PC-9 (cell line): ENCODE measurements around the gene SNX27. TPM values are rescaled to one million over a fixed set of nuclear protein-coding genes. Genes with fewer than 3 reads are reported as not detected.

ENCODE experiments used
- BruUV-seq: library from RNA; stranded (reverse); fragments of 400-500 nt; replicated peaks from 2 replicates; lab custom pipeline; 2021; lab: Mats Ljungman, UMichigan
- CTCF ChIA-PET: fragments of 300-600 bp; sonication (Branson Sonifier 250); formaldehyde crosslinking; loops from one replicate; lab custom pipeline; 2022; ENCODE audit warnings: antibody characterized with exemption; lab: Charles Lee
- POLR2A ChIA-PET: fragments of 300-600 bp; sonication (Branson Sonifier 250); formaldehyde crosslinking; loops from one replicate; lab custom pipeline; 2022; ENCODE audit warnings: antibody characterized with exemption; ENCODE audit not compliant: unreplicated experiment; lab: Charles Lee
- DNase-seq, 2 experiments: peaks; one replicate each; pipeline versions ENCODE4 v3.0.0 to v3.0.0-alpha.2; 2015 to 2022; ENCODE audit warnings: mixed read lengths in 1 of 2
- H2AFZ ChIP-seq: fragments of 200-600 bp; sonication (generic); 2 replicates; pipeline ENCODE4 v1.8.1; 2017; ENCODE audit warnings: antibody characterized with exemption
- H3F3A ChIP-seq: fragments of 200-600 bp; sonication (generic); 2 replicates; pipeline ENCODE4 v1.8.1; 2017; ENCODE audit warnings: antibody characterized with exemption, mild to moderate bottlenecking, low read depth; ENCODE audit not compliant: insufficient read depth
- H3K27ac ChIP-seq: fragments of 200-600 bp; sonication (generic); 2 replicates; pipeline ENCODE4 v1.6.1; 2016; ENCODE audit warnings: mixed run types
- H3K27me3 ChIP-seq: fragments of 200-600 bp; sonication (generic); 2 replicates; pipeline ENCODE4 v1.6.1; 2016; ENCODE audit warnings: low read depth, mixed run types; ENCODE audit not compliant: insufficient read depth
- H3K36me3 ChIP-seq: fragments of 200-600 bp; sonication (generic); 2 replicates; pipeline ENCODE4 v1.6.1; 2016; ENCODE audit warnings: low read depth, mixed run types
- H3K4me1 ChIP-seq: fragments of 200-600 bp; sonication (generic); replicated peaks from 2 replicates; pipeline ENCODE4 v1.6.1; 2016; ENCODE audit warnings: mixed run types; ENCODE audit not compliant: insufficient read depth
- H3K4me2 ChIP-seq: fragments of 200-600 bp; sonication (generic); 2 replicates; pipeline ENCODE4 v1.6.1; 2017; ENCODE audit warnings: mixed run types
- H3K4me3 ChIP-seq: fragments of 200-600 bp; sonication (generic); 2 replicates; pipeline ENCODE4 v1.6.1; 2016; ENCODE audit warnings: mixed run types
- H3K79me2 ChIP-seq: fragments of 200-600 bp; sonication (generic); 2 replicates; pipeline ENCODE4 v1.6.1; 2017; ENCODE audit warnings: low read depth, mixed run types
- H3K9me2 ChIP-seq: fragments of 200-600 bp; sonication (generic); 2 replicates; pipeline ENCODE4 v1.8.1; 2017; ENCODE audit warnings: mild to moderate bottlenecking; ENCODE audit not compliant: insufficient read depth
- H3K9me3 ChIP-seq: fragments of 200-600 bp; sonication (generic); 2 replicates; pipeline ENCODE4 v1.8.1; 2016; ENCODE audit warnings: low read depth; ENCODE audit not compliant: insufficient read depth
- H4K20me1 ChIP-seq: fragments of 200-600 bp; sonication (generic); 2 replicates; pipeline ENCODE4 v1.8.1; 2017; ENCODE audit not compliant: insufficient read depth
- CTCF ChIP-seq: fragments of 200-600 bp; sonication (generic); conservative IDR thresholded peaks from 2 replicates; pipeline ENCODE4 v1.6.1; 2017; ENCODE audit warnings: mixed run types, antibody characterized with exemption, mild to moderate bottlenecking, moderate library complexity
- EZH2 ChIP-seq: fragments of 200-600 bp; sonication (generic); IDR thresholded peaks from 2 replicates; pipeline ENCODE4 v1.8.0; 2017; ENCODE audit warnings: antibody characterized with exemption, low read depth
- intact Hi-C: fragments of 100-400 bp; cut with micrococcal nuclease; formaldehyde crosslinking; loops from one replicate; pipeline ENCODE4 v1.10.0; 2022; ENCODE audit not compliant: unreplicated experiment
- total RNA-seq: library from RNA; stranded (reverse); gene quantifications from 2 replicates; pipeline ENCODE4 v1.2.3, GENCODE V29; 2021

Gene SNX27
- total RNA-seq, 1 experiment from 2014 or later: 40.1 TPM

- POLR2A ChIA-PET: interaction anchor here (0.8 kb wide), 1 partner anchor 189 kb away, joined by 8 read pairs; no protein-coding TSS in a partner anchor
- Histone ChIP-seq H3K9me3 (no peaks in the 10 kb centered on the region; the same call in none of the 2 replicates), H3K4me1 (peaks cover 29% of the 10 kb centered on the region), H3K27me3 (no peaks in the 10 kb centered on the region), H3K4me2 (no peak overlapping the region), H3F3A (peaks cover 29% of the 10 kb centered on the region), H3K4me3 (no peak overlapping the region), H4K20me1 (no peaks in the 10 kb centered on the region), H3K27ac (no peak overlapping the region), H3K79me2 (no peaks in the 10 kb centered on the region; the same call in 1 of the 2 replicates), H3K9me2 (no peaks in the 10 kb centered on the region), H3K36me3 (0 out of 2 replicates have a peak, but pooled peaks cover 5% of the 10 kb centered on the region), H2AFZ (no peak overlapping the region)
- BruUV-seq: no TSS peak
- DNase-seq: no peak
- CTCF ChIA-PET: no interaction called here
- intact Hi-C loops: loop anchor here (5.0 kb wide), 2 partner anchors 77 to 147 kb away; no protein-coding TSS in a partner anchor
- no peak for TF ChIP-seq EZH2
- TF ChIP-seq CTCF: no peak
Observed at GRCh38 chr1:151684128-151684527, 72.3 kb downstream of the SNX27 start.

GRCh38 chr1:151686561-151686960, 74.7 kb downstream of the SNX27 start:
- H3K36me3 ChIP-seq: 0 out of 2 replicates have a peak, but pooled peaks cover 4% of the 10 kb centered on the region
- no peaks in the 10 kb centered on the region for H4K20me1 ChIP-seq
- H3K9me2 ChIP-seq: no peaks in the 10 kb centered on the region
- no peak overlapping the region for H2AFZ ChIP-seq
- intact Hi-C loops: no loop called here
- no peaks in the 10 kb centered on the region; the same call in none of the 2 replicates for H3K9me3 ChIP-seq
- no peaks in the 10 kb centered on the region for H3K27me3 ChIP-seq
- no TSS peak for BruUV-seq
- ChIA-PET POLR2A (no interaction called here), CTCF (no interaction called here)
- DNase-seq: no peak
- H3K4me2 ChIP-seq: no peak overlapping the region
- H3K79me2 ChIP-seq: no peaks in the 10 kb centered on the region; the same call in 1 of the 2 replicates
- TF ChIP-seq EZH2 (no peak), CTCF (no peak)
- H3K27ac ChIP-seq: no peak overlapping the region
- no peak overlapping the region for H3K4me3 ChIP-seq
- H3F3A ChIP-seq: peaks cover 12% of the 10 kb centered on the region
- peaks cover 5% of the 10 kb centered on the region for H3K4me1 ChIP-seq

GRCh38 chr1:151689494-151689893, 77.6 kb downstream of the SNX27 start:
- Histone ChIP-seq H3K27ac (no peak overlapping the region), H3K36me3 (no peaks in the 10 kb centered on the region), H3F3A (peaks cover 11% of the 10 kb centered on the region), H3K9me2 (no peaks in the 10 kb centered on the region), H4K20me1 (no peaks in the 10 kb centered on the region), H3K9me3 (no peaks in the 10 kb centered on the region; the same call in 1 of the 2 replicates), H3K27me3 (no peaks in the 10 kb centered on the region), H3K4me2 (no peak overlapping the region), H2AFZ (no peak overlapping the region), H3K4me1 (no peaks in the 10 kb centered on the region), H3K79me2 (no peaks in the 10 kb centered on the region), H3K4me3 (no peak overlapping the region)
- ChIA-PET CTCF (no interaction called here), POLR2A (interaction anchor here (0.7 kb wide), 1 partner anchor 79 kb away, joined by 8 read pairs; no protein-coding TSS in a partner anchor)
- intact Hi-C loops: no loop called here
- BruUV-seq: no TSS peak
- TF ChIP-seq CTCF (no peak), EZH2 (no peak)
- no peak for DNase-seq
